HL-60 (cell line): ENCODE measurements around the gene MROH2A.

Experiments used
- CTCF ChIP-seq: IDR thresholded peaks from one replicate; pipeline ENCODE4 v1.5.1; 2011; ENCODE audit warnings: low read length, control low read depth, inconsistent platforms; ENCODE audit not compliant: insufficient read depth
- POLR2AphosphoS5 ChIP-seq: IDR thresholded peaks from 2 replicates; pipeline ENCODE4 v1.6.1; 2012; ENCODE audit warnings: low read depth
- TF ChIP-seq, protein P1 (sequence below): IDR thresholded peaks from 2 replicates; pipeline ENCODE4 v1.6.1; 2012; ENCODE audit warnings: low read depth; ENCODE audit not compliant: insufficient replicate concordance

GRCh38 chr2:233833345-233833744 is 55.2 kb downstream of the MROH2A start:
- TF ChIP-seq, protein P1, sequence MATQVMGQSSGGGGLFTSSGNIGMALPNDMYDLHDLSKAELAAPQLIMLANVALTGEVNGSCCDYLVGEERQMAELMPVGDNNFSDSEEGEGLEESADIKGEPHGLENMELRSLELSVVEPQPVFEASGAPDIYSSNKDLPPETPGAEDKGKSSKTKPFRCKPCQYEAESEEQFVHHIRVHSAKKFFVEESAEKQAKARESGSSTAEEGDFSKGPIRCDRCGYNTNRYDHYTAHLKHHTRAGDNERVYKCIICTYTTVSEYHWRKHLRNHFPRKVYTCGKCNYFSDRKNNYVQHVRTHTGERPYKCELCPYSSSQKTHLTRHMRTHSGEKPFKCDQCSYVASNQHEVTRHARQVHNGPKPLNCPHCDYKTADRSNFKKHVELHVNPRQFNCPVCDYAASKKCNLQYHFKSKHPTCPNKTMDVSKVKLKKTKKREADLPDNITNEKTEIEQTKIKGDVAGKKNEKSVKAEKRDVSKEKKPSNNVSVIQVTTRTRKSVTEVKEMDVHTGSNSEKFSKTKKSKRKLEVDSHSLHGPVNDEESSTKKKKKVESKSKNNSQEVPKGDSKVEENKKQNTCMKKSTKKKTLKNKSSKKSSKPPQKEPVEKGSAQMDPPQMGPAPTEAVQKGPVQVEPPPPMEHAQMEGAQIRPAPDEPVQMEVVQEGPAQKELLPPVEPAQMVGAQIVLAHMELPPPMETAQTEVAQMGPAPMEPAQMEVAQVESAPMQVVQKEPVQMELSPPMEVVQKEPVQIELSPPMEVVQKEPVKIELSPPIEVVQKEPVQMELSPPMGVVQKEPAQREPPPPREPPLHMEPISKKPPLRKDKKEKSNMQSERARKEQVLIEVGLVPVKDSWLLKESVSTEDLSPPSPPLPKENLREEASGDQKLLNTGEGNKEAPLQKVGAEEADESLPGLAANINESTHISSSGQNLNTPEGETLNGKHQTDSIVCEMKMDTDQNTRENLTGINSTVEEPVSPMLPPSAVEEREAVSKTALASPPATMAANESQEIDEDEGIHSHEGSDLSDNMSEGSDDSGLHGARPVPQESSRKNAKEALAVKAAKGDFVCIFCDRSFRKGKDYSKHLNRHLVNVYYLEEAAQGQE: no peak
- TF ChIP-seq CTCF: no peak
- TF ChIP-seq POLR2AphosphoS5: no peak
